CD4-positive, alpha-beta T cell treated with Interleukin-6 for 4 hours (primary cell): ENCODE data around the gene OLFM1.

Source experiments
- DNase-seq: peaks from one replicate; pipeline ENCODE4 v3.0.0-alpha.2; 2020; ENCODE audit warnings: mixed read lengths

Gene OLFM1

DNA sequence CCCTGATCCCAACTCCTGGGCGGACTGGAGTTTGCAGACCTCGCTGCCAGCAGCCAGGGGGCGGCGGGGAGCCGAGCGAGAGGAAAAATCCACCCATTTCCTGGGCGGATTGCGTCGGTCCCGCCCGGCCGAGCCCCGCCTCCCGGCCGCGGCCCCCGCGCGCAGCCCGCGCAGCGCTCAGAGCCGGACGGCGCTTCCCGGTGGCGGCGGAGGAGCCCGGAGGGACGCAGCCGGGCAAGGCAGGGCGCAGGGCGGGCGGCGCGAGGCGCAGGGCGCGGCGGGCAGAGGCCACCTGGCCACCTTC is at the start of gene OLFM1:
Gene OLFM1 (plus strand): TSS at position 180 of the 304 bp plus-strand sequence. CDS start 322 bp downstream, outside the sequence.
- no peak for DNase-seq

DNA sequence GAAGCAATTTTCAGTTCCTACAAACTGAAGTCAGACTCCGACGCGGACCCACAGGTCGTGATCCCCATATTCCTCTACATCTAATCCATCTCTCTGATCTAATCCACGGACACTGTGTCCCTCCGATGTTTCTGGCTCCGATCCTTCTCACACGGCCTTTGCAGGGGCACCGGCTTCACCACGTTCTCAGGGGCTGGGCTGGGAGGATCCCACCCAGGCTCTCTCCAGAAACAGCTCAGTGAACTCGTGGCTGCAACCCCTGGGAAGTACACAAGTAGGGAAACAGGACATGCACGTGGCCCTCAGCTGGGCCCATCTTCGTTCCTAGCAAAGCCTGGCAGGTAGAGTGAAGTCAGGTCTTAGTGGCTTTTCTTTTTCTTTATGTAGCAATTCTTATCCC is 49.1 kb upstream of the OLFM1 start:
- DNase-seq, result no peak

DNA sequence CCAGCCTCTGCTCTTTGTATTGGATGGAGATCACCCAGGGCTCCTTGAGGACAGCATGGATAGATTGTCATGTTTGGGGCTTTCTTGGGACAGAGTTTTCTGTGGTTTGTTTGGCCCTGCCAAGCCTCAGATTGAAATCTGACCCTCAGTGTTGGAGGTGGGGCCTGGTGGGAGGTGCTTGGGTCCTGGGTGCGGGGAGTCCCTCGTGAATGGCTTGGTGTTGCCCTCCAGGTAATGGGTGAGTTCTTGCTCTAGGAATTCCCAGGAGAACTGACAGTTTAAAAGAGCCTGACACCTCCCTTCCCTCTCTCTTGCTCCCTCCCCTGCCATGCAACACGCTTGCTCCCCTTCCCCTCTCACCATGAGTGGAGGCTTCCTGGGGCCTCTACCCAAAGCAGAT is 48.6 kb upstream of the OLFM1 start:
- DNase-seq, result no peak

DNA sequence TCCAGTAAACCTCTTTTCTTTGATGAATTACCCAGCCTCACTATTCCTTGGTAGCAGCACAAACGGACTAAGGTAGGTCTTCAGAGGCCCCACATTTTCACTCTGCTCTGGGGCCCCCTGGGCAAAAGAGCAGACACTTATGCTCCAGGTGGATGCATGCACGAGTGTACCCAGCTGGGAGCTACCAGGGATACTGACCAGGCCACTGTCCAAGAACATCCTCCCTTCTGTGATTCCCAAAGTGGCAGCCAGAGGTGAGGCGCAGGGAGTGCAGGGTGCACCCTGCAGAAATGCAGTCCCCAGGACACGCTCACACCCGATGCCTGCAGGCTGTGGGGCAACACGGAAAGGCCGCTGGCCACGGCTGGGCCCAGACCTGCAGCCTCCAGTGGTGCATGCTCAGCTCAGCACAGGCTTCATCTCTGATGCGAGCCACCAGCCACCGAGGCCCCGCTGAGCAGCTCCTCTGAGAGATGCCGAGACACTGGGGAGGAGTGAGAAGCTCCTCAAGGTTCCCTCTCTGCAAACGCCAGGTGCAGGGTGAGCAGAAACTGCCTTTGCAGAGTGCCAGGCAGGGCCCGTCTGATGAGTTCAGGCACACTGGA is 48.1 kb upstream of the OLFM1 start:
- no peak for DNase-seq

DNA sequence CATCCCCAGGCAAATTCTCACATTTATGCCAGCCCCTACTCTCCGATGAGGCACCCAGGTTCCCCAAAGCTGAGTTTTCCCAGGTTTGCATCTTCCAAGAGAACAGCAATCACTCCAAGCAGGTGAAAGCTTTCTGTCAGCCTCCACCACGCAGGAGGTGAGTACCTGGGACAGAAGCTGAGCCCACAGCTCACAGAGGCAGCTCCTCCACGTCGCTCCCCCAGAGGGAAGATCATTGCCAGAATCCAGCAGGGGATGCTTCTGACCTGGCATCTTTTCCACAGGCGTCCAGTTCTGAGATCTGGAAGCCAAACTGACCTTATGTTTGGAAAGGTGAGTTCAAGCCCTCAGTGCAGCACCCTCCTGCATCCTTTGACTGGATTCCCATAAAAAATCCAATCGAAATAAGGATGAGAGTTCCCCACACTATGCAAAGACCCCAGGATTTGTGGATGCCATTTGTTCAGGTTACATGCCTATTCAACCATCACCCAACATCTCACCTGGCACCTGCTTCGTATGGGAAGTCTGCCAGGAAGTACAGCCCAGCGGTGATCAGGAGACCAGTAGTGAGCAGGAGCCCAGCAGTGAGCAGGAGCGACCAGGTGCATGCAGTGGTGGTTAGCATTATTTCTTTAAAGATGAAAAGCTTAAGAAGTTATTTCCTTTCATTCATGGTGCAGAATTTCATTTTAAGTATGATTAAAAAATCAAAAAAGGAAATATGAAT is 47.4 kb upstream of the OLFM1 start:
- DNase-seq, result no peak

DNA sequence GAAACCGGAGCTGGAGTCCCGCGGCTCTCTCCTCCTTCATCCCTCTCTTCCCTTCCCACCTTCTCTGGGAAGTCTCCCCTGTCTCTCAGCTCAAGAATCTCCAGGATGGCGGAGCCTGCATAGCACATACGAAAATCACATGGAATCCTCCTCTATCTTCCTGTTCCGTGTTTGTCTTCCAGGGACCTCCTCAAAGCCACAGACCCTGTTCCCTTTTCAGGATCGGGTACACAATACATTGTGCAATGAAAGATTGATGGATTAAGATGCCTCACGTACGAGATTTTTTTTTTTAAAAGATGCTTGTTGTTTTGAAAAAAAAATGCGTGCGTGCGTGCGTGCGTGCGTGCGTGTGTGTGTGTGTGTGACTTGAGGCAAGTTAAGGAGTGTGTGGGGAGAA is 46.6 kb upstream of the OLFM1 start:
- DNase-seq, result no peak

DNA sequence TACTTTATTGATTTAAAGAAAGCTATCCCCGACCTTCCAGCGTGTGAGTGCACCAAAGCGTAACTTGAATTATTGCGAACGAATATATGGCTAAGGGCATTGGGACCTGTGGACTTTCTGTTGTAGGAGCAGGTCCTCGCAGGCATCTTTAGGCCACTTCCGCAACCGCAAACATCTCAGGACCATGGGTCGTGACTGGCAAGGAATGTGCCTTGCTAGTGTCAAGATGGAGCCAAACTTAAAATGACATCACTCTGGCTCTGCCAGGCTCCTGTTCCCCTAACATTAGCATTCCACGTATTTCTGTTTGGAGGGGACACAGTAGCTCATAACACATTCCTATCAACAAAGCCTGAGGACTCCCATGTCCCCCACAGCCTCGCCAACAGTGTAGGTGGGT is 44.1 kb upstream of the OLFM1 start:
- DNase-seq, result no peak

DNA sequence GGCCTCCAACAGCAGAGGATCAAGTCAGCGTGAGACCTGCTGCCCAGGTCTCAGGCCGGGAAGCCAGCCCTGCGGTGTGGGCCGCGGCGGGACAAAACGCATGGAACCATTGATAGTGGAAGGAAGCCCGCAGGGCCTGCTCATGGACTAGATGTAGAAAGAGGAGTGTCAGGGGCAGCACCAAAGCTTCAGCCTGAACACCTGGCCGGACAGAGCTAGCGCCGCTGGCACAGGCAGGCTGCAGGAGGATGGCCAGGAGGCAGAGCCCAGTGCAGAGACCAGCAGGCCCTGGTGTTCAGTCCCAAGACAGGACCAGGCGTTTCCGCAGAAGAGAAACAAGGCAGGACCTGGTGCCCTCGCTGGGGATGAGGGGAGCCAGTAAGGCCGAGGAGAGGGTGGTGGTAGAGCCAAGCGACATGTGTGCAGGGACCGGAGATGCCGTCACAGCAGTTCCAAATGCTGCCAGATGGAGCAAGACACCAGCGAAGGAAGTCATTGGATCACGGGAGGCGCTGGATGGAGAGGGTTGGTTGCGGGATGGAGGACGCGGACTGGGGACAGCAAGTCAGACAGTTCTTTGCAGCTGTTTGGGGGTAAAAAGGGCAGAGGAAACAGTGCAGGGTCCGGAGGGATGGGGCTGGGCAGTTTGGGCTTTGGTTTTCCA is 42.1 kb upstream of the OLFM1 start:
- DNase-seq, result no peak

DNA sequence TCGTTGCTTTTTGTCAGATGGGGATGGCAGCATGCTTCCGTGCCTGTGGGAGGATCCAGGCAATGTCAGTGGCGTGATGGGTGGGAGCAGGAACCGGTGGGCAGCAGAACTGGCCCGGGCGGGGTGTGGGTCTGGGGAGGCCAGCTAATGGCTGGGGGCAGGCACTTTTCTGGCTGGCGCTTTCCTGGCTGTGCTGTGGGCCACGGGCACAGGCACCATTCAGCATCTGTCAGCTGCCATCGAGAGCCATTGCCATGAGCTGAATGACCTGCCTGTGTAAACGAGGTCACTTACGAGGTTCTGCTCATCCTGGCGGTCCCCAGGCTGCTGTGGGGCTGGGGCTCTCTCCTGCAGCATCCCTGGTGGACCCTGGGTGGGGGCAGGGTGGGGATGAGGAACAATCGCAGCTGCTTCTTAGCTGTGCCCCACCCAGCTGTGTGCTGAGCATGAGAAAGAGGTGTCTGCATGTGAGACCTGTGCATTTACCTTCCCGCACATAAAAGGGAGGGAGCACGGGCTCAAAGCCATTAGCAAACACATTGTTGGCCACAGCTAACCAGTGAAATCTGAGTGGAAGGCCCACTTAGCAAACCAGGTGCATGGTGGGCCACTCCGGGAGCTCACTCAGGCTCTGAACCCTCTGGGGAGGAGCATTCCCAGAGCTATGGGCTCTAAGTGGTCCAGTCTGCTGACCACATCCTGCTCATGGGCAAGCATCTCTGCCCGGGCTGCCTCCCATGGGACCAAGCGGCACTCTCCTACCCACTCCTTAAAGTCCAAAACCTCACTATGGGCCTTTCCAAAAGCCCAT is 41.3 kb upstream of the OLFM1 start:
- no peak for DNase-seq

DNA sequence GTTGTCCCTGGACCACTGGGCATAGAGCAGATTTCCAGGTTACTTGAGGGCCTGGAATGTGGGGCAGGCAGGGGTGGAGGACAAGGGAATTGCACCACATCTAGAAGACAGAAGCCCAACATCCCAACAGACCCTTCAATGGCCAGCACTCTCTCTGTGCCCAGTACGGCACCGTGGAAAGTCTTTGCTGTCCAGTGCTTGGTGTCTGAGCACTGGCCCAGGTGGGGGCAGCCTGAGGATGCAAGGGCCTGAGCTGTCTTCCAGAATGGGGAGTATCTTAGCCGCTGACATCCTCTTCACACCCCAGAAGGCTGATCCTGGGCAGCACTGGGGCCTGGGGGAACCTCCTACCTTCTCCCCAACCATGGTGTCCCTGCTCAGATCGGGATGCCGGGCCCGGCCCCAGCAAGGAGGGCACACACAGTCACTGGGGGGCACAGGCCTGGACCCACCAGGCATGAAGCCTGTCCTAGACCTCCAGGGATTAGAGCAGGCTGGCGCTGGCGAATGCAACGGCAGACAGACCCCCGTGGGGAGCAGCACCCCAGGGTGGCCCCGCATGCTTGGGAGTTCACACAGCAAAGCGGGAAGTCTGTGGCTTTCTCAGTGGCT is 40.6 kb upstream of the OLFM1 start:
- DNase-seq, result no peak

DNA sequence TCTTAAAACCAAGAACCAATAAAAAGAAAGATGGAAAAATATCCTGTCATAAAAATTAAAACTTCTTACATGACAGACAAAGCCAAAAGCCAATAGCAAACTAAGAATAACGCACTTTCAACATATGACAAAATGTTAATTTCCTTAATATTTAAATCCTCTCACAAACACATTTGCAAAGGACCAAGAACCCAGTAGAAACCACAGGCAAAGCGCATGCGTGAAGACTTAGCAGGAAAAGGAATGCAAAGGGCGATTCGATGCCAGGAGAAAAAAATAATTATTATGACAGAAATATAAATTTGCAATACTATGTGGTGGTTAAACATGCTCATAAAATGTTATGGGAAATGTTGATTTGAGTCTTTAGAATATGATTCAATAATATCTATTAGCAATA is 39.9 kb upstream of the OLFM1 start:
- DNase-seq, result no peak

DNA sequence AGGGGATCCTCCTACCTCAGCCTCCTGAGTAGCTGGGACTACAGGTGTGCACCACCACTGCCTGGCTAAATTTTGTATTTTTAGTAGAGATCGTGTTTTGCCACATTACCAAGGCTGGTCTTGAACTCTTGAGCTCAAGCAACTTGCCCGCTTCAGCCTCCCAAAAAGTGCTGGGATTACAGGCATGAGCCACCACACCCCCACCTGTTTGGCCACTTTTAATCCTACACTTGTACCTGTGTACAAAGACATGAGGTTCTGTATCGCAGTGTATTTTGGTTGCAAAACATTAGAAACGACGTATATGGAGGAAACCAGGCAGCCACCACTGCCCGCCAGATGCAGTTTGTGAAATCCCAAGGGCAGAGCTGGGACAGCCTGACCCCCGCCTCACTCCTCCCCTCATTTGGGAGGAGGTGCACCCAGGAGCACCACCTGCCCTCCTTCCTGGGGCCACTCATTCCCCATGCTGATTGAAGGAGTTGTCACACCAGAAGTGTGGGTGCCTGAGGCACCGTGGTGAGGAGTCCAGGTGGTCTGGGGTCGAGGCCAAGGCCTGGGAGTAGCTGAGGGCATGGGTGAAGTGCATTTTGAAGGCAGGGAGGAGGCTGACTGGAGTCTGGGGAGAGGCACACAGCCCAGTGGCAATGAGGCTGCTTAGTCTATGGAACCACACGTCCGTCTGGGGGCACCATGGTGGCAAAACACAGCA is 39.3 kb upstream of the OLFM1 start:
- DNase-seq, result no peak

DNA sequence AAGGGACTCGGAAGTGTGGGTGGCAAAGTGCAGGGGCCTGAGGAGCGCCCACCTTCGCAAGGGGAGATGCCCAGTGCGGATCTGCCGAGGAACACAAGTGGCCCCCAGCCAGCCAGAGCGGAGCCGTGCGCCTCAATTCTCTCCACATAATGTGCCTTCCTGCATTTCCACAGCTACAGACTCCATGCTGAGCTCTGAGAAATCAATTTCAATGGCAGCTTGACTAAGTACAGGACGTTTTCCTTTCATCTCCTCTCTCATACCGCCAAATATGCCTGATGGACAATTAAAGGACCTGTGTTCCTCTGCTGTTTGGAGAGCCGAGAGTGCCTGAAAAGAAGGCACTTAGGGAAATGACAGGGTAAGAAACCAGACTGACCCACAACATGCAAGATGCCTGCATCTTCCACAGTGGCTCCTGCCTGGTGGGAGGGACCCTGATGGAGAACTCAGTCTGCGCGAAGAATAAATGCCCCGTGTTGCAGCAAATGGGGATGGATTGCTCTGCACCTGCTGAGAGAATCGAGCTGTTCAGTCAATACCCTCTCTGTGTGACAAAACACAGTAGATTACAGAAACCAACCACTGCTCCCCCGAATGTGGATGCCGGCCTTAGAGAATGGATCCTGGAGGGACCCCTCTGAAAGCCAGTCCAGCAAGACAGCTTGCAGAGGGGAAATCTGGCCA is 38.6 kb upstream of the OLFM1 start:
- DNase-seq, result no peak

DNA sequence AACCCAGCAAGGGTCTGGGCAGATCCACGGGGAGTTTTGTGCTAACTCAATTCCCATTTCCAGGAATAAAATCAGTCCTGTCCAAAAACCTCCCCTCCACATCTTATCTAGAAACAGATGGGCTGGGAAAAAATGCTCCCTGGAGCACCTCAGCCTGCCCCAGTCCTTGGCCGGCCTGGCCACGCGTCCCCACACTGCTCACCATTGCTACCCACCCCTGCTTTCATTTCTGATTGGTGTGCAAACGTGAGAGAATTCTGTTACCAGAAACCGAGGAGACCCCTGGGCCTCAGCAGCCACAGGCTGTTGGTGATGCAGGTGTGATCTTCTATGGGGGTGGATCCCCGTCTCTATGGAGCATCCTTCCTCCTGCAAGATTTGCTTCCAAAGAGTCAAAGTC is 38.0 kb upstream of the OLFM1 start:
- DNase-seq, result no peak

DNA sequence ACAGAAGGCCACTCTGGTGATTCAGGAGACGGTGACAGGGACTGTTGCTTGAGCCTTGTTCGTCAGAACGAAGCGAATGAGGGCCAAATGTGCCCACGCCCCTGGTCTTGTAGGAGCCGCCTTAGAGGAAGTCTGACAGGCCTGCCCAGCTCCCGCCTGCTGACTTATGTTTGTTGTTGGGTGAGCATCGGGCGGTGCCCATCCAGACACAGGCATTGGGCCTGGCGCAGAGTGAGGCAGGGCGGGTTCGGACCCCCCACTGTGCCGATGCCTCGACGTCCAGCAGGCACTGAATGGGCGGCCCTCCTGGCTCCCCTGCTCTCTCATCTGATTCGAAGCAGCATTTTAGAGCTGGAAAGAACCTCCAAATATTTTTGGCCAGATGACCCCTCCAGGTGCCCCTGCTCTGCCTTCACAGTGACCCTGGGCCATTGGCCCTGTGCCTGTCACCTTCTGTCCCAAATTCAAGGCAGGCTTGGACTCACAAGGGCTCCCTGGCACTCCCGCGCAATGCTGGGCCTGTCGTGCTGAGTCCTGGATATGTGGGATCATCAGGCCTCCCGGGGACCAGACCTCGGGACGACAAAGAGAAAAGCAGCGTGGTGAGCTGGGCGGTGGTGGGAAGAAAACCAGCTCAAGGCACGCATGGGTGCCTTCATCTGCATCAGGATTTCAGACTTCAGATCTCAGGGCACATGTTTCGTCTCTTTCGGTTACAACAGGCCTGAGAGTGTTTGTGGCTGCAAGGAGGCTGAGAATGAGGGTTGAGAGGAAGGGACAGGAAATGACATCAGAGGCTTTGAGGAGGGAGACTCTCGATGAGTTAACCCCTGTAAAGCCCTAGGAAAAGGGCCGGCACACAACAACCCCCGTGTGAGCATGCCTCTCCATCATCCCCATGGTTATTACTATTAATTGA is 37.1 kb upstream of the OLFM1 start:
- DNase-seq, result no peak

DNA sequence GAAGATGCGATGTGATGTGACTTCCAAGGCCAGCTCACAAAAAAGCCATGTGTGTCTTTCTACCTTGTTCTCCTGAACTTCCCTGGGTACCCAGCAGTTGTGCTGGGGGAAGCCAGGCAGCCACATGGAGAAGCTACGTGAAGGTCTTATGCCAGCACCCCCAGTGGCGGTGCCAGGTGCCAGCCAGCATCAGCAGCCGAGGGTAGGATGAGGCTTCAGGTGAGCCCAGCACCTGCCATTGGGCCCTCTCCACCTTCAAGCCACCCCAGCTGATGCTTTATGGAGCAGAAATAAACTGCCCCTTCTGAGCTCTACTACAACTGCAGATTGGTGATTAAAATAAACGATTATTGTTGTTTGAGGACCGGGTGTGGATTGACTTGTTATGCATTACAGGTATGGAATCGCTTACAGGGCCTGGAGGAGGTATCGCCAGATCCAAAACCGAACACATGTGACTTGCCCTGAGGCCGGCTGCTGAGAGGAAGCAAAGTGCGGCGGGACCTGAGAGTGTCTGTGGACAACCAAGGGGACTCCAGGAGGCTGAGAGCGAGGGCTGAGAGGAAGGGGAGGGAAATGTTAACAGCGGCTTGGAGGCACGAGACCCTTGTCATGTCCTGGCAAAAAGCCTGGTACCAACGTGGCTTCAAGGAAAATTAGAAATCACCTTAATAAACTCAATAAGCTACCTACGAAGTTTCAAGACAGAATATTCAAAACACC is 36.0 kb upstream of the OLFM1 start:
- DNase-seq, result no peak

DNA sequence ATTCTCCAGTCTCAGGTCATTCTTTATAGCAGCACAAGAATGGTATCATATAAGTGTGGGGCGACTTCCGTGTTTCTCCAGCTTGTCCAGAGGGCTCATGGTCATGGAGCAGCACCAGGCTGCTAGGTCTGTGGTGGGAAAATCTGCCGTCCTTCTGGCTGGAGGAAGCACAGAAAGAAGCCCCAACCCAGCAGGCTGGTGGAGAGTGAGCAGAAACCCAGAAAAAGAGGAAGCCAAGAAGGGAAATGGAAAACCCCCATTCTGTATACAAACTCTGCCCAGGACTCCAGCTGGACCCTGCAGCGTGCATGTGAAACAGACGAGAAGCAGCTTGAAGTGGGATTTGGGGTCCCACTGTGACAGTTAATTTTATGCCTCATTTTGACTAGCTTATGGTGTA is 34.3 kb upstream of the OLFM1 start:
- no peak for DNase-seq

DNA sequence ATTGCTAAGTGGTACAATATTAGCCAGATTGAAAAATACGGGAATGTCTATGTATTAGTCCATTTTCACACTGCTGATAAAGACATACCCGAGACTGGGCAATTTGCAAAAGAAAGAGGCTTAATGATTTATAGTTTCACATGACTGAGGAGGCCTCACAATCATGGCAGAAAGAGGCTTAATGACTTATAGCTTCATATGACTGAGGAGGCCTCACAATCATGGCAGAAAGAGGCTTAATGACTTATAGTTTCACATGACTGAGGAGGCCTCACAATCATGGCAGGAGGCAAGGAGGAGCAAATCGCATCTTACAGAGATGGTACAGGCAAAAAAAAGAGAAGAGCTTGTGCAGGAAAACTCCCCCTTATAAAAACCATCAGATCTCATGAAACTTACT is 32.3 kb upstream of the OLFM1 start:
- DNase-seq, result no peak

DNA sequence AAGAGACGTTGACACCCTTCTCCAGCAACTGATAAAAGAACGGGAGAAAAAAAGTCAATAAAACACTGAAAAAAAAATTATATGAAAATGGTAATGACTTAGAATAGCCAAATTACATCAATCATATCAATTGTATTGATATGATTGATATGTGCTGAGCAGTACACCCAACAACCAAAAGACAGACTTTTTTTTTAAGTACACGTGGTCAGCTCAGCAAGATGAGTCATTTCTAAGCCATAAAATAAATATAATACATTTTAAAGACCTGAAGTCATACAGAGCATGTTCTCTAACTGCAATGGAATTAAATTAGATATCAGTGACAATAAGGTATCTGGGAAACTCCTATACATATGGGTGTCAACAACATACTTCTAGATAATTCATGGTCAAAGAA is 30.9 kb upstream of the OLFM1 start:
- no peak for DNase-seq

DNA sequence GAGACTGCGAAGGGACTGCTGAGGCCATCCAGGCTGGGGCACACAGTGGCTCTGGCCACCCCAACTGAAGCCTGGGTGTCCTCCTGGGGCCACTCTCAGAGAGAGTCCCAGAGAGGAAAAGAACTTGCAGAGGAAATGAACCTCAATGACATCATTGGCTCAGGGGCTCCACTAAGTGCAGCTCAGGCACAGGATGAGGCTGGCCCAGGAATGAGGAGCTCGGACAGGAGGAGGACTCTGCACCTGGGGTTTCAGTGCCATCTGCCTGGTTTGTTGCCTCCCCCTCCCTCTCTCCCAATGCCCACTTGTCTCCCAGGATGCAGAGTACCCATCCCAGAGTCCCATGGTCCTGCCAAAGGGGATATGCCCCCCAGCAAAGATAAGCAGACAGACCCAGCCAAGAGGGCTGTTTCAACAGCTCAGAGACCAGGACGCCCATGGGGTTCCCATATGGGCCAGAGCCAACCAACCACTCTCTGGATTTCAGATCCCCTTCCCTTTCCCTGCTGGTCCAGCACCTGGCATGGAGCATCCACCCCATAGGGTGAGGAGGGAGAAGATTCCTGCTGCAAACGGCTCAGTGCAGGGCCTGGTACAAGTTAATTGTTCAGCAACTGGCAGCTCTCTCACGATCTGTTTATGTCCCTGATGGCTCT is 26.9 kb upstream of the OLFM1 start:
- no peak for DNase-seq
